ENCODE data around the gene NUP42. TPM values are rescaled to one million over a fixed set of nuclear protein-coding genes. Genes with fewer than 3 reads are reported as not detected.

The NUP42 gene
- total and polyA plus RNA-seq, 9 of the 15 experiments (the other 6 are each of a cell fraction or from before 2014, with no cell fraction given): 41.8 to 86.4 (median 71.2) TPM

- TF ChIP-seq MGA (IDR thresholded peaks at IDR 0.05): peak; percentile 83
- no peak; the same call in 1 of the 2 replicates for TF ChIP-seq ZNF24 (IDR thresholded peaks at IDR 0.05)
- no peak for TF ChIP-seq PHTF2 (CRISPR knock-in tag; IDR thresholded peaks at IDR 0.05)
- TF ChIP-seq RERE (CRISPR knock-in tag; IDR thresholded peaks at IDR 0.05; ENCODE audit: borderline replicate concordance): 0 out of 2 replicates have a peak, but pooled peaks have one; percentile 62
- peak; percentile 85 for TF ChIP-seq GABPB1 (CRISPR knock-in tag; IDR thresholded peaks at IDR 0.05)
- no peak for TF ChIP-seq HIVEP1 (CRISPR knock-in tag; IDR thresholded peaks at IDR 0.05)
Measured at GRCh38 chr7:23181684-23182553, at the start of gene NUP42 (continued).
